HG02870 (cell line): ENCODE results near the gene TRIM44.
"Not testable (repeated sequence)": the region's sequence is repeated elsewhere in the genome, so short reads cannot be mapped to it uniquely, and the experiment has no call there.

ENCODE experiments used
- ATAC-seq: cut with Tn5 transposase; IDR thresholded peaks from one replicate; pipeline ENCODE4 v1.9.1; 2021; ENCODE audit warnings: mild to moderate bottlenecking, moderate library complexity; ENCODE audit not compliant: unreplicated experiment

Gene TRIM44

DNA sequence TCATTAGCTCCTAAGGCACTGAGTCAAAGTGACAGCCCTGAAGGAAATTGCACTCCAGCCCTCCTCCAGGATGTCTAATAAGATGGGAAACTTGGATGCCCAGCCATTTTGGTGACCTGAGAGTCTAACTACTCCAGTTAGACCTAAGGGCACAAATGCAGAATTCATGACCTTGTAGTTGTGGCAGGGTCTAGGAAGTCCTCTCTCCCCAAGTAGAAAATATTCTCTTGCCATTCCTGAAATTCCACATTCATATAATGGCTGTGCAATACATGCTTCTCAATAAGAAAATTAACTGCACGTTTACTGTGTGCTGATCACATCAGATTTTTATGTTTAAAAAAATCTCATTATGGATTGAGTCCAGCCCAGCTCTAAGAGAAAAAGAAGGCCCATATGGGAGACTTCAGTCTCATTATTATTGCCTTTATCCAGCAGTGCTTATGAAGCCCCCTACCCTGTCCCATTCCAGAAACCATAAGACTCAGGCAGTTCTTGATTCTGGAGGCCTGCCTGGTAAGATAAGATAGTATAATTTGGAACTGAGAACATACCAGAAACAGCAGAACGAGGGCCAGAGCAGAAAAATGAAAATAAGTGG, 147.6 kb downstream of the TRIM44 start:
- no peak for ATAC-seq

- no peak for ATAC-seq
These were observed 149.2 kb downstream of the TRIM44 start for GRCh38 chr11:35811783-35812182.

DNA sequence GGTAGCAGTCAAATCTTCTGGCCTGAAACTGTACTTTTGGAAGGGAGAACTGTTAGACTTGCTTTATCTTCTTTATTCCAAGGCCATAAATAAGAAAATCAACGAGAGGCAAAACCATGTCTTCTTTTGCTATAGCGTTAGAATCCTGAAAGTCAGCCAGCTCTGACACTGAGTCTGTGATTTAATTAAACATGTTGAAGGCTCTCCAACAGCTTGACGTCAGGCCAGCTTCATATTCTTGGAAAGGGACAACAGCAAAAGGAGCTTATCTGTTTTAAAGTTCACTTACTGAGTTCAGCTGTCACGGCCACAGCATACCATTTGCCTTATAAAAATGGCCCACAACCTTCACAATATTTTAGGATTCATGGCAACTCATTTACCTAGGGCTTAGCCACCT, 150.3 kb downstream of the TRIM44 start:
- no peak for ATAC-seq

- ATAC-seq: no peak
These were observed 151.6 kb downstream of the TRIM44 start for GRCh38 chr11:35814081-35814695.

DNA sequence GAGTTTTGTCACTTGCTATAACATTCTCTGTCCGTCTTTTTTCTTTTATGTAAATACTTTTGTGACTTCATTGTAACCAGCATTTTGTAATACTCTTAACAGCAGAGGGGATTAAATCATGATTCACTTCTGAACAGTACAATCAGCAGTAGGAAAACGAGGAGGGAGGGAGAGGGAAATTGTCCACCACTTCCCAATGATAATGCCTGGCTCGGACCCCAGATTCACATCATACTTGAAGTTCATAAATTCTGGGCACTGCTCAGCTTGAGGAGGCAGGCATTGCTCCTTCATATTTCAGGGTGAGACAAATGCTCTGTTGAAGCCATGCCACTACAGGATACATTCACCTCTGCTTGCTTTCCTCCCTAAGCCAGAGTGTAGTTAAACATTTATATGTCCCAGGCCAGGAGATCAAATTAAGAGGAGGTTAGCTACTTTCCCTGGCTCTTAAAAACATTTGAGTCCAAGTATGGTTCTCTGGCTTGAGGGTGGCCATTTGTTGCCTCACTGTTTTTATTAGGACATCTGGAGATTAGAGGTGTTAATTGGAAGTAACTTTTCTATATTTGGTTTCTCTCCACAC, 152.2 kb downstream of the TRIM44 start:
- ATAC-seq: no peak

GRCh38 chr11:35815556-35816315, 153.2 kb downstream of the TRIM44 start:
- no peak for ATAC-seq

DNA sequence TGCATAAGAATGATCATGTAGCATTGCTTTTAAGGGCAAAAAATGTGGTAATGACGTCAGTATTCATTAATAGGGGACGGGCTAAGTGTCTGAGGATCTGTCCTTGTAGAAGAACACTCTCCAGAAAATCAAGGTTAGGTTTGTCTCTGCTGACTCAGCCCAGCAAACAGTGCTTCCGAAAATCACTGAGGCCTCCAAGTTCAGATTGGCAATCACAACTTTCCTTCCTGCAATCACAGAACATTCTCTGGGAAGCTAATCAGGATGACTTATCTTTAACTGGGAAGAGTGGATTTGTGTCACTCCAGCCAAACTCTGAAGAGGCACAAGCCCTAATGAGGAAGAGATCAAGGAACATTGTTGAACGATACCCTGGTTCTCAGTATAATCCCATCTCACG, 158.0 kb downstream of the TRIM44 start:
- no peak for ATAC-seq

DNA sequence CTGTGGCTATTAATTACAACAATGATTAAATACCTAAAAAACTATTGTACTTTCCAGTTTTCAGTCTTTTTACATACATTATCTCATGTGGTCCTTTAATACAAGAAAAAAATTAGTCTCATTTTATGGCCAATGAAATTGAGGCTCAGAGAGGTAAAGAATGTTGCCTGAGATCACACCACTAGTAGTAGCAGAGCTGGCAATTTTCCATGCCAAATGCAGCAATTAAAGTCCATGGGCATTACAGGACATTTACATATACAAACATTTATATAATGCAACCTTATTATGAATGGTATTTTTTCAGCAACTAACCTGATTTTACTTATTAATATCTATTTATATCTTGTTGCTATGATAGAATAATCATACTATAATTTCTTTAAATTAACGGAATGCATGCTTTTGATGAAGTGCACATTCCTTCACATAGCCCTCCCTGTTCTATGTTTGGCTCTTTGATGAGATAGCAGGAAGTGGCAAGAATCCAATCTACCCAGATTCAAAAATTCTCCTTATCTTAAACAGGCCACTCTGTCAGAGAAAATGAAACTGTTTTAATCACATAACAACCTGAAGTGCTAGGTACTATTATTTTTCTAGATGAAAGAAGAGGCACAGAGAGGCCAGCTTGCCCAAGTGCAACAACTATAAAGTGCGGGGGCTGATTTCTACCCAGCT, 160.4 kb downstream of the TRIM44 start:
- no peak for ATAC-seq

DNA sequence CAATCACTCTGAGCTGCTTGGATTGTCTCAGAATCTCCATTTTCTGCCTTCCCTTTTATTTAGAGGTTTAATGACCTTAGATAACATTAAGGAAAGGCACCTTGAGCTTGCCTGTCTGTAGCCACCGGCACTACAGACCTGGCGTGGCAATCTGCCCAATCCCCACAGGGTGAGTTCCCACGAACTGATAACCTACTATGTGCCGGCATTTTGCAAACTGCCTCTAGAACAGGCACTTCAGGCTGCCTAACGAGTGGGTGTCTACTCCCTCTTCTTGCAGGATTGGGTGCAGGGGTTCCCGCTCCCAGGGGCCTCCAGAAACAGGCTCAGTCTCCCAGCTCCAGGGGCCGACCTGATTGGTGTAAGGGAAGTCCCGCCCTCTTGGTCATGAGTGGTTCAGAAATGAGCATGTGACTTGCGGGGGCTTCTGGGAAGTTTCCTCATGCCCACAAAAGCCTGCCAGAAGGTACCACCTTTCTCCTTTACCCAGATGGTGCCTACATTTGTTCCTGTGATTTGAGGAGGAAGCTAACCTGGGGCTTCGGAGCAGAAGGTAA, 161.2 kb downstream of the TRIM44 start:
- no peak for ATAC-seq

GRCh38 chr11:35825386-35825785, 162.8 kb downstream of the TRIM44 start:
- no peak for ATAC-seq

- no peak for ATAC-seq
These were observed 163.4 kb downstream of the TRIM44 start for GRCh38 chr11:35826006-35826405.

- no peak for ATAC-seq
These were observed 164.4 kb downstream of the TRIM44 start for GRCh38 chr11:35826949-35827348.

DNA sequence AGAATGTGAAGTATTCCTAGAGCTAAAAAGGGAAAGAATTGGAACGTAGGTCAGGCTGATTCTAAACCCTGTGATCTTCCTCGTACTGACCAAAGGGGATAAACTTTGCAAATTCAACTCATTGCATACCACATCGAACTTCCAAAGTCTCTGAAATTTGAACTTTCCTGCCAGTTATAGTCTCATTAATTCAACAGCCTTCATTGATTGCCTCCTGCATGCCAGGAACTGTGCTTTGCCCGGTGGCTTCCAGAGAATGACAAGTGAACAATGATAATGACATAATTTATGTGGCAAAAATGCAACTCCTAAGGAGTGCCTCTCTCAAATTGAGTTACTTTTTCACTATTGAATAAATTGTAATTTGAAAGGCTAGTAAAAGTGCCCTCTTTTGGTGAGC, 173.6 kb downstream of the TRIM44 start:
- no peak for ATAC-seq

DNA sequence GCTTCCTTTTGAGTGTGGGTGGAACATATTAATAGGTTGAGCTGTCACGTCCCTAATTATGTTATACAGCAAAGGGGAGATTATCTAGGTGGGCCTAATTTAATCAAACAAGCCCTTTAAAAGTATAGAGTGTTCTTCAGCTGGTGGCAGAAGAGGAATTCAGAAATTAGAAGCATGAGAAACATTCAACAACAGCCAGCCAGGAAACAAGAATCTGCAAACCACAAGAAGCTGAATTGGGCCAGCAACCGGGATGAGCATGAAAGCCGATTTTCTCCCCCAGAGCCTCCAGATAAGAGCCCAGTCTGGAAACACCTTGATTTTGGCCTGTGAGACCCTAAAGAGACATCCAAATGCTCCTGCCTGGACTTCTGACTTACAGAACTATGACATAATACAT, 175.5 kb downstream of the TRIM44 start:
- ATAC-seq: no peak

- ATAC-seq: not testable (repeated sequence)
These were observed 176.3 kb downstream of the TRIM44 start for GRCh38 chr11:35838697-35839367.

DNA sequence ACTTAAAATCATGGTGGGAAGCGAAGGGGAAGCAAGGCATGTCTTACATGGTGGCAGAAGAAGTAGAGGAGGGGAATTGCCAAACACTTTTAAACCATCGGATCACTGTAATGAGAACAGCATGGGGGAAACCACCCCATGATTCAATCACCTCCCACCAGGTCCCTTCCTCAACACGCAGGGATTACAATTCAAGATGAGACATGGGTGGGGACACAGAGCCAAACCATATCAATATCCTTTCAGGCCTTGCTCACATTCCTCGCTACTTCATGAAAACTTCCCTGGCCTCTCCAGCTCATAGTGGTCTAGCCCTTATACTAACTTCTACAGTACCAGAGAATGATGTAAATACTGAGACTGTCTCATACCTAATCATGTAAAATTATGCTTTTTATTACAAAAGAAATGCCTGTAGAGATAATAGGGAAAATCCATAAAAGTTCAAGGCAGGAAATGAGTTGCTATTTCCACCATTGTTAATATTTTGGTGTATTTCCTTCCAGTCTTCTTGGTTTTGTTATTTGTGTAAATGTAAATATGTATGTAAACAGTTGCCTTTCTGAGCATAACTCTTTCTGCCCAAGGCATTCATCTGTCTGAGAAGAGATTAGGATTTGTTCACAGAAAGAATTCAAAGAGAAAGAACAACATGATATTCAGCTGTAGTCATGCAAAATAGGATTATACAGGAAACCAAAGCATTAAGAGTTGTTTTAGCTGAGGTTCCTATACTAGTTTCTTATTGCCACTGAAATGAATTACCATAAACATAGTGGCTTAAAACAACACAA, 177.0 kb downstream of the TRIM44 start:
- ATAC-seq: no peak

- no peak for ATAC-seq
These were observed 179.2 kb downstream of the TRIM44 start for GRCh38 chr11:35841733-35842132.

DNA sequence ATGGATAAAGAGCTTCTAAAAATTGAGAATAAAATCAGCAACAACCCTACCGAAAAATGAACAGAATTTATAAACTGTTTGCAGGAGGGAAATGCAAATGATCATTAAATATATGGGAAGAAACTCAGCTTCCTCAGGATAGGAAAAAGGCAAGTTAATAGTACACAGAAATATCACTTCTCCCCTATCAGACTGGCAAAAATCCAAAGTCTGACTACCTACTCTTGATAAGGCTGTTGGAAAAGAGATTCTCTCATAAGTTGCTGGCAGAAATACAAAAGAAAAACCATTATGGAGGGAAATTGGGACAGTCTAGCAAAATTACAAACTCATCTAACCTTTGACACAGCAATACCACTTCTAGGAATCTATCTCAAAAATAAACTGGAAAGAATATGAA, 180.4 kb downstream of the TRIM44 start:
- ATAC-seq: no peak

DNA sequence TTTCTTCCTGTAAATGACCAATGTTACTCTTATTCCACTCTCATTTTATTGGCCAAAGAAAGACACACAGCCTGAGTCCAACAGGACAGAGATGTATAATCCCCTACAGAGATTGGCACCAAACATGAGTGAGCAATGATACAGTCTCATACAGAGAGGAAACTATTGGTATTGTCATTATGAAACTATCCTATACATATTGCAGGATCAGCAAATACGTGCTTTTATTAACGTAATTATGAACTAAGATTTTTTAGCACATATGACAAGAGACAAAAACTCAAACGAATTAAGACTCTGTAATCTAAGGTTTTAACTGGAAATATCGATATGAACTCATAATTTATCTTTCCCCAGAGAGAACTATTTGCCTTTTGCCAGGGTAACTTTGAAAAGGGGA, 182.0 kb downstream of the TRIM44 start:
- ATAC-seq: no peak

- no peak for ATAC-seq
These were observed 183.3 kb downstream of the TRIM44 start for GRCh38 chr11:35845860-35846259.
